HL-60/S4 treated with retinoic acid at 250 ng/mL for 4 days and 3 days (cell line): ENCODE data around the gene PHF3.

Experiments
- in situ Hi-C: fragments of 300-500 bp; cut with MboI; formaldehyde crosslinking; loops from 2 replicates; pipeline ENCODE4 v1.7.0; 2022; ENCODE audit warnings: low sequenced_read_pairs

PHF3 gene

GRCh38 chr6:63759605-63760105, 124.1 kb downstream of the PHF3 start:
- in situ Hi-C loops = no loop called here

DNA sequence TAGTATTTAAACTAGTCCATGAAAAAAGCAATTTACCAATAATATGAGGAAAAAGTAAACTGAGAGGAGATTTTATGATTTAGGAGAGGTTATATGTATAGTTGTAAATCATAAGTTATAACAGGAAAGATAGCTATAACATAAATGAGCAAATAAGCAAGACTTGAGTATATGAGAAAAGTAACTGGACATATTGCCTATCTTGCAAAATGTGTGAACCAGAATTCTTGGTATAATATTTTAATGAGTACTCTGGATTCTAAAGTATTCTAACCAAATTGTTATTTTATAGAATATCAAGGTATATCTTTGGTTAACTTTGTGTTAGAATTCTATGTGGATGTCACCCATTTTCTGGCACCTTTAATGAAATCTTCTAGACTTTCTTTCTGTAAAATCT, 124.6 kb downstream of the PHF3 start:
- in situ Hi-C loops = no loop called here

DNA sequence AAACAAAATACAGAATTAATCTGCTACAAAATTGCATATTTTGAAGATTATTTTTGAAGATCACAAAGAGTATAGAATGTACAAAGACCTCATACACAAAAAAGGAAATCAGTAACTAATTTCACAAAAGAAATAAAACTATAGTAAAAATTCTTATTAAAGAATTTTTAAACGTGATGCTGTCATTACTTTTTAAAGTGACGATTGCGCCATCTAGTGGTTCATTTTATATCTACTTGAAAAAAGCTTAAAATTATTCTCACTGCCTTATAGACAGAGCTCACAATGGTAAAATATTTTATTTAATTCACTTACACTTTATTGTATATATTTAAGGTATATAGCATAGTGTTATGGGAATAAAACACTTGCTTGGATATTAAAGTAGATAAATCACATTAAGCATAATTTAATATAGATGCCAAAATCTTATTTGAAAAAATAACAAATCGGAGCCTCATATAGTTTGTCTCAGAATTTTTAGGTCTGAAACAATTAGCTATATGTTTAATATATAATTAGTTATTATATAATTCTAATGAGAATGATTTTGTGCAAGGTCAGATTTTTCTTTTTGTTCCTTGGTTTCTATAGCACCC, 128.8 kb downstream of the PHF3 start:
- in situ Hi-C loops = no loop called here
